Mesothelial cell of epicardium (in vitro differentiated cells): ENCODE results near the gene CDRT4. TPM values are rescaled to one million over a fixed set of nuclear protein-coding genes. Genes with fewer than 3 reads are reported as not detected.
A peak's percentile ranks its signal among the peaks of the same experiment; 100 is the strongest.

Source experiments
- DNase-seq, 2 experiments: peaks; one replicate each; pipeline ENCODE4 v3.0.0; 2021; ENCODE audit warnings: low spot score in 2 of 2; ENCODE audit not compliant: unreplicated experiment in 2 of 2
- H3K27ac Mint-ChIP-seq: 2 replicates; pipeline ENCODE4 v1.8.0; 2021; ENCODE audit warnings: mixed read lengths
- H3K27me3 Mint-ChIP-seq: 2 replicates; pipeline ENCODE4 v1.8.0; 2021; ENCODE audit warnings: low read depth, mixed read lengths
- H3K36me3 Mint-ChIP-seq: 2 replicates; pipeline ENCODE4 v1.8.0; 2021; ENCODE audit warnings: mixed read lengths
- H3K4me1 Mint-ChIP-seq: 2 replicates; pipeline ENCODE4 v1.8.0; 2021; ENCODE audit warnings: mixed read lengths
- H3K4me3 Mint-ChIP-seq: 2 replicates; pipeline ENCODE4 v1.8.0; 2021; ENCODE audit warnings: mild to moderate bottlenecking, moderate library complexity, mixed read lengths
- H3K9me3 Mint-ChIP-seq: 2 replicates; pipeline ENCODE4 v1.8.0; 2021; ENCODE audit warnings: mixed read lengths
- CTCF ChIP-seq: fragments of 200-600 bp; sonication (generic); IDR thresholded peaks from one replicate; pipeline ENCODE4 v1.5.0; 2021; ENCODE audit warnings: antibody characterized with exemption; ENCODE audit not compliant: unreplicated experiment
- total RNA-seq: library from RNA; stranded (reverse); gene quantifications from 3 replicates; pipeline ENCODE4 v1.2.1, GENCODE V29; 2021

The CDRT4 gene
- total RNA-seq, 1 donor from 2014 or later: 39.7 TPM

- Mint-ChIP-seq H3K27me3 (no peaks in the 10 kb centered on the region), H3K27ac (no peak overlapping the region), H3K4me3 (no peak overlapping the region), H3K4me1 (peaks cover 15% of the 10 kb centered on the region), H3K36me3 (peaks cover 33% of the 10 kb centered on the region), H3K9me3 (peaks cover 4% of the 10 kb centered on the region)
- DNase-seq: no peak
- TF ChIP-seq CTCF: no peak
Measured at GRCh38 chr17:15492791-15493692, 25.6 kb upstream of the CDRT4 start.

- H3K9me3 Mint-ChIP-seq: peaks cover 4% of the 10 kb centered on the region
- H3K36me3 Mint-ChIP-seq: peaks cover 35% of the 10 kb centered on the region
- peaks cover 15% of the 10 kb centered on the region for H3K4me1 Mint-ChIP-seq
- no peak overlapping the region for H3K27ac Mint-ChIP-seq
- no peak for DNase-seq
- H3K4me3 Mint-ChIP-seq: no peak overlapping the region
- no peaks in the 10 kb centered on the region for H3K27me3 Mint-ChIP-seq
- TF ChIP-seq CTCF: no peak
Measured at GRCh38 chr17:15492186-15492585, 24.8 kb upstream of the CDRT4 start.

- no peak for DNase-seq
- H3K4me3 Mint-ChIP-seq: no peak overlapping the region
- peaks cover 15% of the 10 kb centered on the region for H3K4me1 Mint-ChIP-seq
- peaks cover 34% of the 10 kb centered on the region for H3K36me3 Mint-ChIP-seq
- peaks cover 4% of the 10 kb centered on the region for H3K9me3 Mint-ChIP-seq
- no peak for TF ChIP-seq CTCF
- H3K27ac Mint-ChIP-seq: peak overlapping the region; percentile 59
- no peaks in the 10 kb centered on the region for H3K27me3 Mint-ChIP-seq
Measured at GRCh38 chr17:15490634-15491261, 23.3 kb upstream of the CDRT4 start.

DNA sequence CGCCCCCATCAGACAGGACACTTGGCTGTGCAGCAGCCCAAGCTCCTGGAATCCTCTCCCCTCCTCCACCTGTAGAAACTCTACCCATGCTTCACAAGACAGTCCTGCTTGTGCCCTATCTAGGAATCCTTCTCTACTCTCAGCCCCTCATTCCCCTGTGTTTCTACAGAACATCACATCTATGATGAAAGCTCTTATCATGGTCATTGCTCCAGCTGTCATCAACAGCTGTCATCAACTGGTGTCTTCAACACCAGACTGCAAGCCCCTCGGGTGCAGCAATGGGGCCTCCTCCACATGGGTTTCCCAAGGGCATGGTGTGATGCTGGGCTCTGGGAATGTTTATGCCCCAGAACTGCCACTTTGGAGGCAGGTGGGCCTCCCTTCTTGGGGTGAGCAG lies 21.1 kb upstream of the CDRT4 start:
- Mint-ChIP-seq H3K27me3 (no peaks in the 10 kb centered on the region), H3K9me3 (peaks cover 4% of the 10 kb centered on the region), H3K36me3 (peaks cover 33% of the 10 kb centered on the region), H3K4me3 (no peak overlapping the region), H3K4me1 (peaks cover 6% of the 10 kb centered on the region), H3K27ac (no peak overlapping the region)
- no peak for DNase-seq
- no peak for TF ChIP-seq CTCF

- no peak for TF ChIP-seq CTCF
- Mint-ChIP-seq H3K27me3 (no peaks in the 10 kb centered on the region), H3K4me1 (peaks cover 1% of the 10 kb centered on the region)
Measured at GRCh38 chr17:15485045-15485444, 17.6 kb upstream of the CDRT4 start.

More at GRCh38 chr17:15485045-15485444, 17.6 kb upstream of the CDRT4 start:
- Mint-ChIP-seq H3K9me3 (peaks cover under 1% of the 10 kb centered on the region), H3K36me3 (peaks cover 24% of the 10 kb centered on the region), H3K27ac (no peak overlapping the region), H3K4me3 (no peak overlapping the region)
- no peak for DNase-seq
